GM18499 (cell line): ENCODE results near the gene CLMP.
"Not testable (repeated sequence)": the region's sequence is repeated elsewhere in the genome, so short reads cannot be mapped to it uniquely, and the experiment has no call there.

Experiments used
- ATAC-seq: cut with Tn5 transposase; IDR thresholded peaks from one replicate; pipeline ENCODE4 v1.9.1; 2021; ENCODE audit warnings: moderate number of reproducible peaks; ENCODE audit not compliant: insufficient read depth, unreplicated experiment

CLMP gene

DNA sequence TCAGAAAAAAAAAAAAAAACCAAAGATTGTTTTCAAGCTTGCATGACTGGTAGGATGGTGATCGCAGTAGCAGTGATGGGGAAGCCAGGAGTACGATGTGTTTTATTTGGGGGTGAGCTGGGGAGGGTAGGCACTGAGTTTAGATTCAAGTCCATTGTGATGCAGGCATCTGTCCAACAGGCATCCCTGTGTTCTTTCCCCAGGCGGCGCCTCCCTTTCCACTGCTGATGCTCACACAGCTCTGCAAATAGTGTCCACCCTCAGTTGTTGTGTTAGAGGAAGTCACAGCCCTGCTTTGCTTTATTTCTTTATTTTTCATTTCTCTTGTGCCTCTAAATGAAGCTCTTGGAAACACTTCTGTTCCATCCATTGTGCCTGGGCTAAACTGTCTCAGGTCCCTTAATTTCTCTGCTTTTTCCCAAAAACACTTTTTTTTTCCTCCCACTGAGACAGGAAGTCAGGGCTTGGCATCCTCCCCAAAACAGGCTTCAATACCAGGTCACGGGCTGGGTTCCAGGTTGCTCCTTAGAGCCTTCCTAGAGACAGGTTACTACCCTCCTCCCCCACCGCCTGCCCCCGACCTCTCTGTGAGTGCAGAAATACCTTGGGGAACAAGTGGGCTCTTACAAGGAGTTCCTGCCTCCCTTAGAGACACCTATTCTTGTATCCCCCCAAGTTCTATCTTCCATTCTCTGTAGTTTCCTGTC is 94.5 kb downstream of the CLMP start:
- no peak for ATAC-seq

DNA sequence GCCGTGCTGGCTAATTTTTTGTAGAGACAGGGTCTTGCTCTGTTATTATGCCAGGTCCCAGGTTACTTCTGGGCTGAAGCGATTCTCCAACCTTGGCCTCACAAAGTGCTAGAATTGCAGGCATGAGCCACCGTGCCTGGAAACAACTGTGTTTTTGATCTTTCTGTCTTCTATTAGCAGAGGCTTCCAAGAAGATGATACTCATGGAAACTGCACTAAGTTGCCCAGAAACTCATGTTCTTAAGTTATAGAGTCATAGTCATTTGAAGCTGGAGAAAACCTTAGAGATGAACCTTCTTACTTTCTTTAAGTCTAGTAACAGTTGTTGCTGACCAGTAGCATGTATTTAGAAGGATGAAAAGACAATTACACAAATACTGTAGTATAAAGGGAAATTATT is 96.1 kb downstream of the CLMP start:
- no peak for ATAC-seq

GRCh38 chr11:123093739-123094138 is 101.3 kb downstream of the CLMP start:
- no peak for ATAC-seq

DNA sequence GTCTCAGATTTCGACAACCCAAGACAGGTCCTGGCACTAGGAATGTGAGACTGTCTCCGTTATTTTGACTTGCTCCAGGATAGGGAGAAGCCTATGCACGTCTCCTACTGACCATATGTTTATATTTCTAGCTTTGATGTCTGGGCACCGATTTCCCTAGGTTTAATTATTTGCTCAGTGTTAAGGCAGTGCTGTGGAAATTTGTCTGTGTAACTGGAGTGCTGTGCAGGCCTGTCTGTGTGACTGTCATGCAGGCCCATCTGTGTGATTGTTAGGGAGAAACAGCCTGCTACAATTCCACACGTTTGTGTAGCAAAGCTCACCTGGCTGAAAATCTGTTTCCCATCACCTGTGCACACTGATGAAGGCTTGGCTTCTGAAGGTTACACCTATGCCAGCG is 103.5 kb downstream of the CLMP start:
- no peak for ATAC-seq

DNA sequence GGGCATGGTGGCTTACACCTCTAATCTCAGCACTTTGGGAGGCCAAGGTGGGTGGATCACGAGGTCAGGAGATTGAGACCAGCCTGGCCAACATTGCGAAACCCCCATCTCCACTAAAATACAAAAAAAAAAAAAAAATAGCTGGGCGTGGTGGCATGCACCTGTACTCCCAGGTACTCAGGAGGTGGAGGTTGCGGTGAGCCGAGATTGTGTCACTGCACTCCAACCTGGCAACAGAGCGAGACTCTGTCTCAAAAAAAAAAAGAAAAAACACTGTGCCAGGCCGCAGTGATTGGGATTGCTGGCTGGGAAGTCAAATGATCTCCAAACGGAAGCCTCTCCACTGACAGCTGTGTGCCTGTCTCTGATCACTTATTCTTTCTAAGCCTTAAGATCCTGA is 104.9 kb downstream of the CLMP start:
- ATAC-seq, result not testable (repeated sequence)

- not testable (repeated sequence) for ATAC-seq
These were observed 106.2 kb downstream of the CLMP start for GRCh38 chr11:123088896-123089295.

DNA sequence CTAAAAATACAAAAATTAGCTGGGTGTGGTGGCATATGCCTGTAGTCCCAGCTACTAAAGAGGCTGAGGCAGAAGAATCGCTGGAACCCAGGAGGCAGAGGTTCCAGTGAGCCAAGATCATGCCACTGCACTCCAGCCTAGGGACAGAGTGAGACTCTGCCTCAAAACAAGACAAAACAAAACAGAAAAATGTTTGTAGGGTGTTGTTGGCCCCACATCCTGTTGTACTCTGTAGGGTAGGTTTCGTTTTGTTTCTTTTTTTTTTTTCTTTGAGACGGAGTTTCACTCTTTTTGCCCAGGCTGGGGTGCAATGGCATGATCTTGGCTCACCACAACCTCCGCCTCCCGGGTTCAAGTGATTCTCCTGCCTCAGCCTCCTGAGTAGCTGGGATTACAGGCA is 107.4 kb downstream of the CLMP start:
- peak; percentile 57 for ATAC-seq

- ATAC-seq, result no peak
These were observed 108.7 kb downstream of the CLMP start for GRCh38 chr11:123086305-123086704.

GRCh38 chr11:123085497-123085896 is 109.6 kb downstream of the CLMP start:
- no peak for ATAC-seq

GRCh38 chr11:123084454-123084853 is 110.6 kb downstream of the CLMP start:
- no peak for ATAC-seq

DNA sequence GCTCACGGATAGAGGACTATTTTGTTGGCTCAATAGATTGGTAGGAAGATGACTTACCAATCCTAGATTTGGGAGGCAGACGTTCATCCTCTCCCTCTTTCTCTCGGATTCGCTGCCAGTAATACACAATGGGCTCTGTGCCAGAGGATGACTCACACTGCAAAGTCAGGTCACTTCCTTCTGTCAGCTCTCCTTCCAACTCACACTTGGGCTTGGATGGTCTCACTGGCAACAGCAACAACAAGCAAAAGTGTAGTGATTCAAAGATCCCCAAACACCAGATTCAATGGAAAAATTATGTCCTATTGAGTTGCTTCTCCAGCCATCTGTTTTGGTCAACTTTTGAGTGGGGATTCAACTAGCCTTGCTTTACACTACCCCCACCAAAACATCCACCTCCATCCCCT is 111.4 kb downstream of the CLMP start:
- no peak for ATAC-seq

- no peak for ATAC-seq
These were observed 112.1 kb downstream of the CLMP start for GRCh38 chr11:123082977-123083376.

- no peak for ATAC-seq
These were observed 115.0 kb downstream of the CLMP start for GRCh38 chr11:123080015-123080414.

GRCh38 chr11:123076484-123076883 is 118.6 kb downstream of the CLMP start:
- ATAC-seq, result no peak

GRCh38 chr11:123073343-123074057 is 121.5 kb downstream of the CLMP start:
- no peak for ATAC-seq

DNA sequence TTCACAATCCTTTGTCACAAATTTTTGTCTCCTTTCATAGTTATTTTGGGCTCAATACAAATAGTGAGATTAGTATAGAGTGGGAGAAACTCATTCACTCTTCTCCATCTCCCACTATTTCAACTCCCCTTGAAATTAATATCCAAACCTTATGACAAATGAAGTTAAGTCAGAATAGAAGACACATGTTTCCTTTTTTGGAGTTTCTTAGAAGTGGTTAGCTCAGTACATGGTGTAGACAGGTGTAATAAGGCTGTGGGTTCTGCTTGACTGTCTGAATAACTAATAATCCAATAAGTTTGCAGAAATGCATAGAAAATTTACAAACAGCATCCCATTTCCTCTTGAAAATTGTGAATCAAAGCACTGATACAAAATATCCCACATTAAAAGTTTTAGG is 122.3 kb downstream of the CLMP start:
- no peak for ATAC-seq

GRCh38 chr11:123072332-123072761 is 122.7 kb downstream of the CLMP start:
- no peak for ATAC-seq

- peak; percentile 58 for ATAC-seq
These were observed 124.9 kb downstream of the CLMP start for GRCh38 chr11:123069908-123070821.

- no peak for ATAC-seq
These were observed 129.4 kb downstream of the CLMP start for GRCh38 chr11:123065621-123066020.

DNA sequence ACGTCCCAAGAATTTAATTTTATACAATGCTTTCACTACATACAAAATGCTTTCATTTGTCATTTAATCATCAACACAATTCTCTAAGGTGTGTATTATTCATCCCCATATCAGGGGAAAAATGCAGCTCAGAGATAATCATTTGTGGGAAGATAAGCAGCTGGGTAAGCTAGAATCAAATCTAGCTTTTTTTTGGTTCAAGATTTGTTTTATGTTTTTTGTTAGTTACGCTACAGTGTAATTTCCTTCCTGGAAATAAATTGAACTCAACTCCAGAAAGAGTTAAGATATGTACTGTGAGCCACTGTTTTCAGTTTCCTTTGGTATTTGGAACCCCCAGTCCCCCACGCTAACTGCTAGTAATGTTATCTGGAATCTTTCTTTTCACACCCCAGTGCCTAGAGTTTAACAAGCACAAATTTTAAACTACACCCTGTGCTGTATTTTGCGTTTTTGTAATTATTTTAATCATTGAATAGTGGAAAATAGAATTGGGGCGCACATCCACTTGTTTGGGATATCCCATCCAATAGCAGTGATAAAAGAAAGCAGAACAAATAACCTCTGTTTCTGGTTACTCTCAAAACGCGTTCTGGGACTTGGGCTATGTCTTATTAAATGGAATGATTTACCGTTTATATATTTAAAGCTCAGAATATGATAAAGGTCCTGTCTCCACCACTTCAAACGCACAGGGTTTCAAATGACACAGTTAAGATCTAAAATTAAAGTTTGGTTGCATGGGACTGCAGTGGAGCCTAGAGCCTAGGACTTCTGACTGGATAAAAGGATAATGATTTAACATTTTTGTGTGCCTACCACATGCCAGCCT is 131.0 kb downstream of the CLMP start:
- ATAC-seq, result no peak
